Stimulated activated CD4-positive, alpha-beta T cell treated with anti-CD3 and anti-CD28 coated beads, Interleukin-15, amount 100 ng/mL, for 48 hours (primary cell): ENCODE data around the gene OR13A1.
"Not testable (repeated sequence)": the region's sequence is repeated elsewhere in the genome, so short reads cannot be mapped to it uniquely, and the experiment has no call there.

Source experiments
- DNase-seq, 2 donors: peaks; one replicate each; pipeline ENCODE4 v3.0.0-alpha.2; 2020; ENCODE audit warnings: low read depth in 2 of 2

OR13A1 gene

GRCh38 chr10:45280113-45280760 is 35.2 kb downstream of the OR13A1 start:
- DNase-seq = no peak

GRCh38 chr10:45279682-45280081 is 35.7 kb downstream of the OR13A1 start:
- no peak for DNase-seq

- no peak for DNase-seq
Measured at GRCh38 chr10:45278860-45279498, 36.4 kb downstream of the OR13A1 start.

- DNase-seq = not testable (repeated sequence)
Measured at GRCh38 chr10:45276146-45276545, 39.3 kb downstream of the OR13A1 start.

GRCh38 chr10:45274364-45274763 is 41.0 kb downstream of the OR13A1 start:
- no peak for DNase-seq

- DNase-seq = not testable (repeated sequence)
Measured at GRCh38 chr10:45267777-45268176, 47.6 kb downstream of the OR13A1 start.

GRCh38 chr10:45265996-45266395 is 49.4 kb downstream of the OR13A1 start:
- DNase-seq = no peak

- DNase-seq = no peak
Measured at GRCh38 chr10:45261946-45262345, 53.5 kb downstream of the OR13A1 start.

GRCh38 chr10:45261243-45261775 is 54.1 kb downstream of the OR13A1 start:
- no peak for DNase-seq

- not testable (repeated sequence) for DNase-seq
Measured at GRCh38 chr10:45260635-45261034, 54.8 kb downstream of the OR13A1 start.

GRCh38 chr10:45259786-45260495 is 55.5 kb downstream of the OR13A1 start:
- not testable (repeated sequence) for DNase-seq

- DNase-seq = no peak
Measured at GRCh38 chr10:45257600-45257999, 57.8 kb downstream of the OR13A1 start.

GRCh38 chr10:45256246-45256645 is 59.2 kb downstream of the OR13A1 start:
- no peak for DNase-seq

- DNase-seq = no peak
Measured at GRCh38 chr10:45255706-45256105, 59.7 kb downstream of the OR13A1 start.

GRCh38 chr10:45254892-45255291 is 60.5 kb downstream of the OR13A1 start:
- no peak for DNase-seq

- no peak for DNase-seq
Measured at GRCh38 chr10:45253183-45253914, 62.1 kb downstream of the OR13A1 start.
